Stimulated activated CD8-positive, alpha-beta memory T cell treated with anti-CD3 and anti-CD28 coated beads, Interleukin-12 subunit alpha, Interleukin-12 subunit beta, amount 100 ng/mL, for 24 hours (primary cell): ENCODE data around the gene HIPK3.
"Not testable (repeated sequence)": the region's sequence is repeated elsewhere in the genome, so short reads cannot be mapped to it uniquely, and the experiment has no call there.

Source experiments
- DNase-seq: peaks from one replicate; pipeline ENCODE4 v3.0.0-alpha.2; 2020; ENCODE audit errors: extremely low read depth

HIPK3 gene

DNA sequence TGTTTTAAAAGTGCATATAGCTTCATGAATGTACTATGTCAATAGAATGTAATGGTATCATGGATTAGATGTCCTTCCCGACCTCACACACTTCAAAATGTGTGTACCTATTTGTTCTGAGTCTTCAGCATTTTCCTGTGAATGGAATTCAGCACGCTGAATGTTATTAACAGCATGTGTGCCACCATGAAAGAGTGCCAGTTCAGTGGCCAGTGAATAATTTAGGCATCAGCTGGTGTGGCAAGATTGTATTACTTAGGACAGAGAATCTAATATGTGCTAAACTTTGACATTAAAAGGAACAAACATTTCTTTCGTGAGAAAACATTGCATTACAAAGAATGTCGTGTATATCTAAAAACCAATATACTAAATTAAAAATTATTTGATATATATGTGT, 46.4 kb downstream of the HIPK3 start:
- DNase-seq, result no peak

DNA sequence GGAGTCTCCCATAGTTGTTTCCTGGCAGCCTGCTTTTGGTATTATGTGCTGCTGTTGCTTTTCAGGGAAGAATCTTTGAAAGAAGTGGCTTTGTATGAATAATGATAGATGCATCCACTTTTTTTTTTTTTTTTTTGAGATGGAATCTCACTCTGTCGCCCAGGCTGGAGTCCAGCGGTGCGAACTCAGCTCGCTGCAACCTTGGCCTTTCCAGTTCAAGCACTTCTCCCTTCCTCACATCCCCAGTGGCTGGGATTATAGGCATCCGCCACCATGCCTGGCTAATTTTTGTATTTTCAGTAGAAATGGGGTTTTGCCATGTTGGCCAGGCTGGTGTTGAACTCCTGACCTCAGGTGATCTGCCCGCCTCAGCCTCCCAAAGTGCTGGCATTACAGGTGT, 49.6 kb downstream of the HIPK3 start:
- not testable (repeated sequence) for DNase-seq

DNA sequence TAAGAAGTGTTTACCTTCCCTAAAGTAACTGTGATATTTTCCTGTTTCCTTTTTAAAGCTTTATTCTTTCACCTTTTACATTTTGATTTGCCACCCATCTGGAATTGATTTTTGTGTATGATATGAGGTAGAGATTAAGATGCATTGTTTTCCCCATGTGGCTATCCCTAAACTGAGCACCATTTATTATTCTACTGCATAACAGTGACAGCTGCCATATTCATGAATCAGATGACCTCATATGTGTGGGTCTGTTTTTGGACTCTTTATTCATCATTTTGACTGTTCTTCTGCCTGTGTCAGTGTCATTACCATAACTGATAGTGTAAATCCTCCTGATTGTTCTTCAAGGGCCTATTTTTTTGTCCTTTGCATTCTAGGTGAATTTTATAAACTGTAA, 50.8 kb downstream of the HIPK3 start:
- DNase-seq, result no peak

DNA sequence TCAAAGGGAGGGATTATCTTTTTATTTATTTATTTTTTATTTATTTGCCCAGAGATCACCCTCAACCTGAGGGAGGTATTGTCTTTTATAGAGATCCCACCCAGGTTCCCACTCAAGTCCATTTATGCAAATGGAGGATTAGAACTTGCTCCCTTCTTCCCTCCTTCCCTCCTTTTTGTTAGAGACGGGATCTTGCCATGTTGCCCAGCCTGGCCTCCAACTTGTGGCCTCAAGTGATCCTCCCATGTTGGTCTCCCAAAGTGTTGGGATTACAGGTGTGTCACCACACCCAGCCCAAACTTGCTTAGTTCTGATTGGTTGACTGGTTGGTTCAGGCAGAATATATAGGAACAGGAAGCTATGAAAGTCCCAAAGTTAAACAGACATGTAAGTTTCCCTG, 51.9 kb downstream of the HIPK3 start:
- DNase-seq, result no peak

DNA sequence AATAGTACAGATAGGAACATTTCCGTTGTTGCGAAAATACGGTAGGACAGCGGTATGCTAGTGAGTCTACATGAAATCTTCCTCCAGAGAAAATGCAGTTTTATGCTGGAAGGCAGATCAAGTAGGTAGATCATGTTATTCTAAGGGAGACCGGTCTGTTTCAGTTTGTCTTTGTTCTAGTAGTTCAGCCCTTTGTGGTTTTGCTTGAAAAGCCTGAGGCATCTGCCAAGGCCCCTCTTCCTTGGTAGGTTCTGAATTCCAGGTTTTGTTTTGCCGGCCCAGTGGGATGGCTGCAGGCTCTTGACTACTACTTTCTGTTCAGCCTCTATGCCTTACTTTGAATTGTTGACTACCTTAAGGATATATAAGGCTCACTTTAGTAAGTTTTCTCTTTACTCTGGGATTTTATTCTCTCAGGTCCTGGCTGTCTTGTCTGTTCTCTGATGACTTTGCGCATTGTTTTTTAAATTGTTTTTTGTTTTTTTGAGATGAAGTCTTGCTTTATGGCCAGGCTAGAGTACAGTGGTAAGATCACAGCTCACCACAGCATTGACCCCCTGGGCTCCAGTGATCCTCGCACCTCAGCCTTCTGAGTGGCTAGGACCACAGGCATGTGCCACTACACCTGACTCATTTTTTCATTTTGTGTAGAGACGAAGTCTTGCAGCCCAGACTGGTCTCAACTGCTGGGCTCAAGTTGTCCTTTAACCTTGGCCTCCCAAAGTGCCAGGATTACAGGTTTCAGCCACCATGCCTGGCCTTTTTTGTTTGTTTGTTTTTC, 53.7 kb downstream of the HIPK3 start:
- no peak for DNase-seq

DNA sequence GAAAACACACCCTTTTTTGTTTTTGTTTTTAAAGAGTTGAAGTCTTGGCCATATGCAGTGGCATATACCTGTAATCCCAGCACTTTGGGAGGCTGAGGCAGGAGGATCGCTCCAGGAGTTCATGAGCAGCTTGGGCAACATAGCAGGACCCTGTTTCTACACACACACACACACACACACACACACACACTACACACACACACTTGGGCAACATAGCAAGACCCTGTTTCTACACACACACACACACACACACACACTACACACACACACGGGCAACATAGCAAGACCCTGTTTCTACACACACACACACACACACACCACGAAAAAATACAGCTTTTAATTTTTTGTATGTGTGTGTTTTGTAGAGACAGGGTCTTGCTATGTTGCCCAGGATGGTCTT, 54.5 kb downstream of the HIPK3 start:
- DNase-seq, result no peak

DNA sequence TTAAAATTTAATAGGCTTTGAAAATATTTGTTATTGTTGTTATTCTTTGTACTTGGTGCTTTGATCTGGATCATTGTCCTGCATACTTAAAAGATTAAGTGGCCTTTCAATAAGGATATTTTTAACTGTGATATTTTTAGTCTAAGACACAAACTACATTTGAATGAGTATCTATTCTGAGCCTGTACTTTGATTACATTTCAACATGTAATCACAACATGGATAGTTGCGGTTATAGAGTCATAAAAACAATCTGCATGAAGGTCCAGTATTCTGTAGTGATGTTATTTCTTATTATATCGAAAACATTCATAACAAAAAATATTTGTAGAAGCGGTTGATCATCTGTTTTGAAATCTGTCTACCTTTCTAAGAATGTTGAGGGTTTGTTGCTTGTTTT, 58.6 kb downstream of the HIPK3 start:
- DNase-seq, result no peak

DNA sequence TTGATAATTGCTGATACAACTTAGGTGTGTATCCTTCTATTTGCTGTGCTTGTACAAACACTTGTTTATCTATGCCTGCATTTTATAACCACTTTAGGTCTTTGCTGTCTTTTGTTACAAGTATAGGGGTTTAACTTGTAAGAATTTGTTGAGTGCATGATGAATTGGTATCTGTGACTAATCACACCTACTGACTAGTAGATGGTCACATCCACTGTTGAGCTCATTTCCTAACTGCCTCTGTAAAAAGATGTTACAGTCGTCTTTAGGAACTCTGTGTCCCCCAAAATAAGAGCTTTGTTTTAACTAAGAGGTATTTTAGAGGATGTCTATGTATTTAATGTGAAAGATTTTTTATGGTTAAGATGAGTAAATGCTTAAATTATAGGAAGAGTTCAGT, 60.5 kb downstream of the HIPK3 start:
- DNase-seq, result no peak

DNA sequence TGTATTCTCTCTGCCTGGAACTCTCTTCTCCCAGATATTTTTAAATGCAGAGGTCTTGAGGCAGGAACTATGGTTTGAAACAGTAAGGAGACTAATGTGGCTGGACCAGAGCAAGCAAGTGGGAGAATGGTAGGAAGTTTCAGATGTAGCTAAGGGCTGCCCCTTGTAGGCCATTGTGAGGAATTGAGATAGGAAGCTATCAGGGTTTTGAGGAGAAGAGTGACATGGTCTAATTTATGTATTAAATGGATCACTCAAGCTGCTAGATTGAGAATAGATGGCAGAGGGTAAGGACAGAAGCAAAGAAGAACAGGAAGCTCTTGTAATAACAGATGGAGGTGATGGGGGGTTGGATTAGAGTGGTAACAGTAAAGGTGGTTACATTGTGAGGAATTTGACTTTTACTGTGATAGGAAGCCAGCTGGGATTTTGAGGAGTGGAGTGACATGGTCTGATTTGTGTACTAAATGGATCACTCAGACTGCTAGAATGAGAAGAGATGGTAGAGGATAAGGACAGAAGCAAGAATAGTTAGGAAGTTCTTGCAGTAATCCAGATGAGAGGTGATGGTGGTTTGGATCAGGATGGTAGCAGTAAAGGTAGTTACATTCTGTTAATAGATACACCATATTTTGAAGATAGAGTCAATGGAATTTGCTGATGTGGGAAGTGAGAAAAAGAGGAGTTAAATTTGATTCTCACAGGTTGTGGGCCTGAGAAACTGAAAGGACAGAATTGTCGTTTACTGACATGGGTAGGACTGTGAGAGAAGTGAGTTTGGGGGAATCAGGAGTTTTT, 63.0 kb downstream of the HIPK3 start:
- DNase-seq, result no peak

DNA sequence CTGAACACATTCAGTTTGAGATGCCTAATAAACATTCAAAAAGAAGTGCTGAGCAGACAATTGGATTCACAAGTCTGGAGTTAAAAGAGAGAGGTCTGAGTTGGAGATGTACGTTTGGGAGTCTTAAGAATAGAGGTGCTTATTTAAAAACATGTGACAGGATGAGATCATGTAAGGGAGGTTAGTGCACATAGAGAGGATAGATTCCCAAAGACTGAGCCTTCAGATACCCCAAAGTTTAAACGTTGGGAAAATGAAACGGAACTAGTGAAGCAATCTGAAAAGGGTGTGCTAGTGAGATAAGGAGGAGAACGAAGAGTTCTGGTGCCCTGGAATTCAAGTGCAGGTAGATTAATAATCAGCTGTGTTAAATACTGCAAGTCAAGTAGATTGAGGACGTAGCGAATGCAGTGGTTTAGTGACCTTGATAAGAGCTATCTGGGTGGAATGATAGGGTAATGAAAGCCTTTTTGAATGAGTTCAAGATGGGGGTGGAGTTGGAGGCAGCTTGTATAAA, 63.7 kb downstream of the HIPK3 start:
- no peak for DNase-seq

DNA sequence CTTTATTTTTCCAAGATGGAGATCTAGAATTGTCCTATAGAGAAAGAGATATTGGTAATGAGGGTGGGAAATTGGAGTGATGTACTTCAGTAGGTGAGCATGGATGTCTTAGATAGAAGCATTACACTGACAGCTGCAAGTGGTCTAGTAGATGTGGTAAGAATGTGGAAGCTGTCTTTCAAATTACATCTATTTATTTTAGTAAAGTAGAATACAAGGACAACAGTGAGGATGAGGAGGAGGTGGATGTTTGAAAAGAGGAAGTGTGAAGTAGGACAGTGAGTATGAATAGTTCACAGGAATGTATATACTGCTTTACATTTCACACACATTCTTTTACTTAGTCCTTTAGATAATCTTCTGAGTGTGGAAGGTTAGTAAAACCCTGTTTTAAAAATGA, 64.2 kb downstream of the HIPK3 start:
- no peak for DNase-seq

DNA sequence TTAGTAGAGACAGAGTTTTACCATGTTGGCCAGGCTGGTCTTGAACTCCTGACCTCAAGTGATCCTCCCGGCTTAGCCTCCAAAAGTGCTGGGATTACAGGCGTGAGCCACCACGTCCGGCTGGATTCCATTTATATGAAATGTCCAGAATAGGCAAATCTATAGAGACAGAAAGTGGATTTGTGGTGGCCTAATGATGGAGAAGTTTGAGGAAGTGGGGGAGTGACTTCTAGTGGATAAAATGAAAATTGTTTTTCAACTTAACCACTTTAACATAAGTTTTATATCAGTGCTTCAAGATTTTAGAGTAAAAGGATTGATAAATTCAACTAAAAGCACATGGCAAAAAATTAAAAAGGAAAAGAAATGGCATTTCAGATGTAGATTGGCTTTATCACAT, 66.2 kb downstream of the HIPK3 start:
- no peak for DNase-seq

DNA sequence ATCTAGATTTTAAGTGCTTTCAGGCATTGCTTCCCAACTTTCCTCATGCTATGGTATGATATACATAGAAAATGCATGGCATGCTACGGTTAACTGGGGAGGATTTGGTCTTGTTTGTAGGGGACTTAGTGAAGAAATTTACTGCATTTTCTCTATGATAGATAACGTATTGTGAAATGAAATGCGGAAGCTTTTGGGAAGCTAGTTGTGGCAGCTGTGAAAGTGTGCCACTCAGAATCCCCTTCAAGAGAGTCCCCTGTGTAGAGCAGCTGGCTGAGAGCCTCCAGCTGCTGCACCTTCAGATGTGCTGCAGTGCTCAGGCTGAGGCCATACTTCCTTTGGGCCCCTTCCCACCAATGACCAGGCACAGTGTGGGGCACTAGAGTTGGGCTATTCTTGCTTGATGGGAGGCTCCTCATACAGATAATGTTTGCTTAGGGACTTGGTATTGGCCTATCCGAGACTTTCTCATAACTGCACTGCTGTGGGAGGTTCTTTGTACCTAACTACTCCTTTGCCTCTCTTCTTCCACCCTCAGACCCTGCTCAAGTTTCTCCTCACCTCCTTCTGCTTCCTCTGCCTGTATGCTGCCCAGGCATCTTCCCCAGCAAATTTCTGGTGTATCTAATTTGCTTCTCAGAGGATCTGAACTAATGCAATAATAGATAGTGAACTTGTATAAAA, 67.3 kb downstream of the HIPK3 start:
- no peak for DNase-seq

DNA sequence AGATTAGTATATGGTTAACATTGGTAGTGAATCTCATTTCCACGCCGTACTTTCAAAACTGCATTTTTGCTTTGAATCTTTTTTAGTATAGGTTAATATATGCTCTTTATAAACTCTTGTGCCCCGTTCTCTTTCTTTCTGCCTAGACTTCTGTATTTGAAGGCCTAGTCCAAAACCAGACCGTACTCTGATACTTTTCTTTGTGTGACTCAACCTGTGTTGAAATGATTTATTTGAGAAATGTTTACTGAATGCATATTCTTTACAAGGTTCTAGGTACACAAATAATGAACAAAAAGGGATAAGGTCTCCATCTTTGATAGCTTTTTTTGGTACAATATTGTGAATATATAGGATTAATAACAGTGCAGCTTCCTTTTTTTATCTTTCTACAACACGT, 68.3 kb downstream of the HIPK3 start:
- DNase-seq, result no peak

DNA sequence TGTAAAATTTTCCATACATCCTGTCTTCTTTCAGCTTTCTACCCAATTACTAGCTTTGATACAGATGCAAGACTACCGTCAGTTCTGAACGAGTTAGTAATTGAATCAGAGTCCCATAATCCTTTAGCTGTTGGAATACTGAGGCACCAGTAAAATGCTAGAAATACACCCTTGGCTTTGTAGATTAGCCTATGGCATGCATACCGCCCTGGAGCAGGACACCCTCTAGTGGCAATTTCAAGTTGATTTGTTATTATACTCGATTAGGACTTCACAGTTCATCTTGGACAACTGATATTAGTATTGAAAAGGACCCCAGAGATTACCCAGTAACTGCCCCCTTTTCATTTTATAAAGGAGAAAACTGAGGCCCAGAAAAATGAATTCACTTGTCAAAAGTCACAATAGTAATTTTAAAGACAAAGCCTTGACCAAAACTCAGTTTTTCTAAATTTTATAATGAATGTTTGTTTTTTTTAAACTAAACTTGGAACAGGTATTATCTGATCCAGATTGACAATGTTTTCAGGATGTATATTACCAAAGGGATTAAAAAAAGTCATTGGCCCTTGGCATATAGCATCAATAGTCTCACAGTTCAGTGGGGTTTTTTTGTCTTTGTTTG, 72.6 kb downstream of the HIPK3 start:
- no peak for DNase-seq

DNA sequence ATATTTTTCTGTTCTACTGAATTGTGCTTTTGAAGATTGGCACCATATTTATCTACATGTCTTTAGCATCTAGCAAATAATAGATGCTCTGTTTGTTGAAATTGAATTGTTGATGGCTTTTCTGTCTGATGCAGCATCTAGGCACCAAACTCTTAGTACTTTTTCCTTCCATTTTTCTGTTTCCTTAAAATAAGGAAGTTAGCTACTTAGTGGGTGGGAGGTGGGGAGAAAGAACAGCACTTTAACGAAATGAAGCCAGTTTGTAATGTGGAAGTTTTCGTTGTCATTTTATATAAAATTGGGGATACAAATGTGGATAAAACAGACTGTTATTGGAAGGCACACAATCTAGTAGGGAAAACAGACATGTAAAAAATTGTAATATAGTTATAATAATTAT, 76.6 kb downstream of the HIPK3 start:
- DNase-seq, result no peak

DNA sequence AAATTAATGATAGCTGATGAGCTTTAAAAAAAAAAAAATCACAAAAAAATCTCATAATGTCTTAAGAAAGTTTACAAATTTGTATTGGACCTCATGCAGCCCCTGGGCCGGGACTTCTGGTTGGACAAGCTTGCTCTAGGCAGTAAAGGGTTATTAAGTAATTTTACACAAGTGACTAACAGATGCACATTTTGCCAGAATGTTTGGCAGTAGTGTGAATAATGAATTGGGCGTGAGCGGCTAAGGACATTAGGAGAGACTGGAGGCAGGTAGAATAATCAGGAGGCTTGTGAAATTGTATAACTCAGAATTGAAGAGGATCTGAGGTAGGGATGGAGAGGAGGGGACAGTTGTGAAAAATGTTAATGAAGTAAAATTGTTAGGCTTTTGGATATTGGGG, 77.4 kb downstream of the HIPK3 start:
- DNase-seq, result no peak

DNA sequence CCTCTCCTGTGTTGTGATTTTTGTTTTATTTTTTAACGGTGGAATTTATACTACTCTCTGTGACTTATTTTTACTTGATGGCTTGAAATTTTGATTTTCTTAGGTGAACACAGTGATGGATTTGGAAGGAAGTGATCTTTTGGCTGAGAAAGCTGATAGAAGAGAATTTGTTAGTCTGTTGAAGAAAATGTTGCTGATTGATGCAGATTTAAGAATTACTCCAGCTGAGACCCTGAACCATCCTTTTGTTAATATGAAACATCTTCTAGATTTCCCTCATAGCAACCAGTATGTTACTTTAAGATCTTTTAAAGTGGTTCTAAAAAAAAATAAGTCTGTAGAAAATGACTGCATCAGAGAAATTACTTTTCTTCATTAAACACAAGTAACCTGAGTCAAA, 82.1 kb downstream of the HIPK3 start:
- no peak for DNase-seq

DNA sequence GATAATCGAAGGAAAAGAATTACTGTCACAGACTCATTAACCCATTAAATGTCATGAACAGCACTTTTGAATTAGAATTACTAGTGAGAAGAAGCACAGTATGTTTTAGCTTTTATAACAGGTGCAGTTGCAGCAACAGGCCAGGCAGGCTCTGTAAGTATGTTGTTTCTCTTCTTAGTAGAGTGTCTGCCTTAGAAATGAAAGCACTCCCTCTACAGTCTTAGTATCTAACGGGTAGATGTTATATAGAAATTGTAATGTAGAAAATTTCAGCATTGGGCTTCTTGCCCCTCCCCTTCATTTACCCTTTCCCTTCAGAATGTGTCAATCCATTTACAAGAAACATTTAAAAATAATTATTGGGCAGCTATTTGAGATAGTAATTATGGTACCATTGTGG, 87.4 kb downstream of the HIPK3 start:
- no peak for DNase-seq

DNA sequence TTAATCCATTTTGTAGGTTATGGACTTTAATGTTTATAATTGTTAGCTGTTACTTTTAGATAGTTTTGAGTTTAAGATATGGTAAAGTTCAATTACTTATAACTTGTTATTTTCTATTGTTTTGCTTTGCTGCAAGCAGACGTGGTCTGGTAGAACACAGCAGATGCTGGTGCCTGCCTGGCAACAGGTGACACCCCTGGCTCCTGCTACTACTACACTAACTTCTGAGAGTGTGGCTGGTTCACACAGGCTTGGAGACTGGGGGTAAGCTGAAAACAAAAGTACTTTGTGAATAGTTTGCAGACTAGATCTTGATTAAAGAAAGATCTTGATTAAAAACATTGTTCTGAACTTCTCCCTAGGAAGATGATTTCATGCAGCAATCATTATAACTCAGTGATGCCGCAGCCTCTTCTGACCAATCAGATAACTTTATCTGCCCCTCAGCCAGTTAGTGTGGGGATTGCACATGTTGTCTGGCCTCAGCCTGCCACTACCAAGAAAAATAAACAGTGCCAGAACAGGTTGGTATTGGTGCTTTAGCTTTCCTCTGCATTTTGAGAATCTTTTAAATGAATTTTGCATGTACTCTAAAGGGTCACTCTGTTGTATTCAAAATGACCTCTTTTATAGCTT, 90.4 kb downstream of the HIPK3 start:
- DNase-seq, result no peak

DNA sequence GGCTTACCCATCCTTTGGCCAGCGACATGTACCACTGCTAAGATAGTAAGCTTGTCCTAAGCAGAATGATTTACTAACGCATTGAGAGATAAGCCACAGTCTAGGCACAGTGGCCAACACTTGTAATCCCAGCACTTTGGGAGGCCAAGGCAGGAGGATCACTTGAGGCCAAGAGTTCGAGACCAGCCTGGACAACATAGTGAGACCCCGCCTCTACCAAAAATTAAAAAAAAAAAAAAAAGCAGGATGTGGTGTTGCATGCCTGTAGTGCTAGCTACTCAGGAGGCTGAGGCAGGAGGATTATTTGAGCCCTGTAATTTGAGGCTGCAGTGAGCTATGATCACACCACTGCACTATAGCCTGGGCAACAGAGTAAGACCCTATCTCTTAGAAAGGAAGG, 93.1 kb downstream of the HIPK3 start:
- no peak for DNase-seq
